ENCODE data around the gene RPL18.

DNA sequence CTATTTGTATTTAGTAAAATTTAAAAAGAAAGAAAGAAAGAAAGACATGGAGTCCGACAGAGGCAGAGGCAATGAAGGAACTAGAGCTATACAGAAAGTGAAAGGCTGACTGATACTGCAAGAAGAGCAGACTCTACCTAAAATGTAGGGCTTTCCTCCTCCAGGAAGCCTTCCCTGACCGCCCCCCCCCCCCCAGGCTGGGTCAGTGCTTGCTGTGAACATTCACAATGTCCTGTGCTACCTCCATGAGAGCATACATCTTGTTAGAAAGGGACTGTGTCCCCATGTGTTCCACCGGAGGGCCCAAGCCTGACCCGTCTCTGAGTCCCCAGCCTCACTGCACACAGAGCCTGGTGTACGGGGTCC is 32.7 kb upstream of the RPL18 start:
- TF ChIP-seq, protein P1, sequence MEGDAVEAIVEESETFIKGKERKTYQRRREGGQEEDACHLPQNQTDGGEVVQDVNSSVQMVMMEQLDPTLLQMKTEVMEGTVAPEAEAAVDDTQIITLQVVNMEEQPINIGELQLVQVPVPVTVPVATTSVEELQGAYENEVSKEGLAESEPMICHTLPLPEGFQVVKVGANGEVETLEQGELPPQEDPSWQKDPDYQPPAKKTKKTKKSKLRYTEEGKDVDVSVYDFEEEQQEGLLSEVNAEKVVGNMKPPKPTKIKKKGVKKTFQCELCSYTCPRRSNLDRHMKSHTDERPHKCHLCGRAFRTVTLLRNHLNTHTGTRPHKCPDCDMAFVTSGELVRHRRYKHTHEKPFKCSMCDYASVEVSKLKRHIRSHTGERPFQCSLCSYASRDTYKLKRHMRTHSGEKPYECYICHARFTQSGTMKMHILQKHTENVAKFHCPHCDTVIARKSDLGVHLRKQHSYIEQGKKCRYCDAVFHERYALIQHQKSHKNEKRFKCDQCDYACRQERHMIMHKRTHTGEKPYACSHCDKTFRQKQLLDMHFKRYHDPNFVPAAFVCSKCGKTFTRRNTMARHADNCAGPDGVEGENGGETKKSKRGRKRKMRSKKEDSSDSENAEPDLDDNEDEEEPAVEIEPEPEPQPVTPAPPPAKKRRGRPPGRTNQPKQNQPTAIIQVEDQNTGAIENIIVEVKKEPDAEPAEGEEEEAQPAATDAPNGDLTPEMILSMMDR (conservative IDR thresholded peaks at IDR 0.05; ENCODE audit: low read depth, low read length), result no peak
- no peak for TF ChIP-seq EZH2 (IDR thresholded peaks at IDR 0.05; ENCODE audit: borderline replicate concordance, low read depth, low read length, poor library complexity, severe bottlenecking)
